Activated CD4-positive, alpha-beta T cell treated with anti-CD3 and anti-CD28 coated beads for 36 hours (primary cell): Measurements from ENCODE around the gene KAT6B. TPM values are rescaled to one million over a fixed set of nuclear protein-coding genes. Genes with fewer than 3 reads are reported as not detected.

Experiments used
- ATAC-seq: fragments of 200-7000 bp; cut with Tn5 transposase; one replicate; pipeline ENCODE4 v1.10.0; 2021; ENCODE audit warnings: mild to moderate bottlenecking, moderate library complexity
- CTCF ChIA-PET: fragments of 350-600 bp; sonication (Branson Sonifier 250); formaldehyde crosslinking; loops from one replicate; lab custom pipeline; 2021; ENCODE audit warnings: antibody characterized with exemption; lab: Charles Lee
- POLR2A ChIA-PET: fragments of 350-600 bp; sonication (Branson Sonifier 250); formaldehyde crosslinking; loops from one replicate; lab custom pipeline; 2021; ENCODE audit warnings: antibody characterized with exemption, inconsistent platforms; lab: Charles Lee
- DNase-seq: peaks from one replicate; pipeline ENCODE4 v3.0.0-alpha.2; 2020
- H3K27ac Mint-ChIP-seq: one replicate; pipeline ENCODE4 v1.8.0; 2021; ENCODE audit warnings: mixed read lengths
- H3K27me3 Mint-ChIP-seq: one replicate; pipeline ENCODE4 v1.8.0; 2021; ENCODE audit warnings: mixed read lengths
- H3K36me3 Mint-ChIP-seq: one replicate; pipeline ENCODE4 v1.8.0; 2021; ENCODE audit warnings: low read depth, mixed read lengths
- H3K4me1 Mint-ChIP-seq: one replicate; pipeline ENCODE4 v1.8.0; 2021; ENCODE audit warnings: mixed read lengths
- H3K4me3 Mint-ChIP-seq: one replicate; pipeline ENCODE4 v1.8.0; 2021; ENCODE audit warnings: mild to moderate bottlenecking, moderate library complexity, mixed read lengths
- H3K9me3 Mint-ChIP-seq: one replicate; pipeline ENCODE4 v1.8.0; 2021; ENCODE audit warnings: low read depth, mixed read lengths
- intact Hi-C, 2 experiments: fragments of 100-400 bp; cut with DNase I in 1 of 2; cut with micrococcal nuclease in 1 of 2; formaldehyde crosslinking; loops; one replicate each; pipeline versions ENCODE4 v1.14.2 to v1.15.1; 2022 to 2024; cut with DNase I, micrococcal nuclease
- total RNA-seq, 2 experiments: library from RNA; stranded (reverse); gene quantifications; one replicate each; pipeline ENCODE4 v1.2.3, GENCODE V29; 2021

The KAT6B gene
- total RNA-seq, 2 experiments from 2014 or later = 20.0 to 20.9 TPM

- Mint-ChIP-seq H3K4me1 (peaks cover 7% of the 10 kb centered on the region), H3K27ac (no peak overlapping the region), H3K36me3 (no peaks in the 10 kb centered on the region), H3K27me3 (no peaks in the 10 kb centered on the region), H3K4me3 (no peak overlapping the region), H3K9me3 (no peaks in the 10 kb centered on the region)
- POLR2A ChIA-PET = interaction anchor here (0.6 kb wide), 1 partner anchor 765 kb away, joined by 3 read pairs; no protein-coding TSS in a partner anchor
- CTCF ChIA-PET = no interaction called here
- no peak for ATAC-seq
- no peak for DNase-seq
- intact Hi-C loops = no loop called here
Measured at GRCh38 chr10:75070476-75070875, 244.1 kb downstream of the KAT6B start.

DNA sequence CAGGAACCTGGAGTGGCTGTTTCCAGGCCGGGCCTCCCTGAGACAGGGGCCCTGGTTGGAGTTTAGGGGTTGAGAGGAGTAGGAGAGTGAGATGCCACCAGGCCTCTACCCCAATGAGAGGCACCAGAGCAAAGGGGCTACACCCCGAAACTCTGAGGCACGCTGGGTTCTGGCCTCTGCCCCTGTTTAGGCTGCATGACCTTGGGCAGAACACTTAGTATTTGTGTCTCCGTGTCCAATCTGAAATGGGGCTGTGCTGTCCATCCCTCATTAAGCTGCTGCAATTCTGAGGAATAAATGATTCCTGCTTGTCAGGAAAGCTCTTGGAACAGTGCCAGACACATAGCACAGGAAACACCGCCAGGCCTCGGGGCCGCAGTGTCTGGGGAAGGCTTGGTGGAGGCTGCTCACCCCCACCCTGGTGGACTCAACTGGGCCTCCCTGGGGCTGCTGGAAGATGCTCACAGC, 244.6 kb downstream of the KAT6B start:
- Mint-ChIP-seq H3K9me3 (no peaks in the 10 kb centered on the region), H3K4me1 (peaks cover 7% of the 10 kb centered on the region), H3K36me3 (no peaks in the 10 kb centered on the region), H3K27me3 (no peaks in the 10 kb centered on the region), H3K4me3 (no peak overlapping the region), H3K27ac (no peak overlapping the region)
- intact Hi-C loops = no loop called here
- ChIA-PET CTCF (no interaction called here), POLR2A (no interaction called here)
- DNase-seq (no peak), ATAC-seq (no peak)

DNA sequence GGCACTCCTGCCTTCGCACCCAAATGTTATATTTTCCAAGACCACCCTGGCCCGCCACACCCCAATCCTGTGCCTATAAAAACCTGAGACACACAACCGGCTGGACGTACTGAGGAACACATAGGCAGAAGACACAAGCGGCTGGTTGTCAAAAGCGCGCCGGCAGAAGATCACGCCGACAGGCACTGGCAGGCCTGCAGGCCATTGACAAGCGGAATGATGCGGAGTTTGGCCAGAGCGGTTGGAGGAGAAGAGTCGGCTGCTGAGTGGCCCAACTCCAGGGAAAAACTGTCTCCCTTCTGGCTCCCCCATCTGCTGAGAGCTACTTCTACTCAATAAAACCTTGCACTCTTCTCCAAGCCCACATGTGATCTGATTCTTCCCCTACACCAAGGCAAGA, 245.4 kb downstream of the KAT6B start:
- peaks cover 7% of the 10 kb centered on the region for H3K4me1 Mint-ChIP-seq

GRCh38 chr10:75072727-75073126, 246.3 kb downstream of the KAT6B start:
- intact Hi-C loops = no loop called here

More for the DNA sequence above, 245.4 kb downstream of the KAT6B start:
- intact Hi-C loops = no loop called here
- no peak overlapping the region for H3K27ac Mint-ChIP-seq
- ATAC-seq (no peak), DNase-seq (no peak)
- no peaks in the 10 kb centered on the region for H3K36me3 Mint-ChIP-seq
- H3K9me3 Mint-ChIP-seq = no peaks in the 10 kb centered on the region
- CTCF ChIA-PET = interaction anchor here (0.7 kb wide), 1 partner anchor 120 kb away, joined by 3 read pairs; no protein-coding TSS in a partner anchor
- H3K4me3 Mint-ChIP-seq = no peak overlapping the region
- POLR2A ChIA-PET = no interaction called here
- H3K27me3 Mint-ChIP-seq = no peaks in the 10 kb centered on the region

GRCh38 chr10:75073442-75073841, 247.0 kb downstream of the KAT6B start:
- Mint-ChIP-seq H3K4me1 (peaks cover 7% of the 10 kb centered on the region), H3K4me3 (no peak overlapping the region)
- intact Hi-C loops = no loop called here

More at GRCh38 chr10:75072727-75073126, 246.3 kb downstream of the KAT6B start:
- peaks cover 7% of the 10 kb centered on the region for H3K4me1 Mint-ChIP-seq
- ChIA-PET POLR2A (no interaction called here), CTCF (no interaction called here)
- H3K27me3 Mint-ChIP-seq = no peaks in the 10 kb centered on the region
- H3K9me3 Mint-ChIP-seq = no peaks in the 10 kb centered on the region
- ATAC-seq = no peak
- no peaks in the 10 kb centered on the region for H3K36me3 Mint-ChIP-seq
- no peak for DNase-seq
- H3K27ac Mint-ChIP-seq = no peak overlapping the region
- no peak overlapping the region for H3K4me3 Mint-ChIP-seq

GRCh38 chr10:75074711-75075445, 248.5 kb downstream of the KAT6B start:
- Mint-ChIP-seq H3K4me1 (peaks cover 7% of the 10 kb centered on the region), H3K27me3 (no peaks in the 10 kb centered on the region), H3K9me3 (no peaks in the 10 kb centered on the region), H3K36me3 (no peaks in the 10 kb centered on the region), H3K4me3 (no peak overlapping the region), H3K27ac (no peak overlapping the region)
- ATAC-seq (no peak), DNase-seq (no peak)
- intact Hi-C loops = no loop called here
- CTCF ChIA-PET = interaction anchor here (0.6 kb wide), 1 partner anchor 472 kb away, joined by 3 read pairs; no protein-coding TSS in a partner anchor
- POLR2A ChIA-PET = interaction anchor here (0.5 kb wide), 1 partner anchor 140 kb away, joined by 3 read pairs; no protein-coding TSS in a partner anchor

More at GRCh38 chr10:75073442-75073841, 247.0 kb downstream of the KAT6B start:
- CTCF ChIA-PET = no interaction called here
- POLR2A ChIA-PET = no interaction called here
- Mint-ChIP-seq H3K36me3 (no peaks in the 10 kb centered on the region), H3K27me3 (no peaks in the 10 kb centered on the region), H3K27ac (no peak overlapping the region), H3K9me3 (no peaks in the 10 kb centered on the region)
- no peak for DNase-seq
- ATAC-seq = no peak

DNA sequence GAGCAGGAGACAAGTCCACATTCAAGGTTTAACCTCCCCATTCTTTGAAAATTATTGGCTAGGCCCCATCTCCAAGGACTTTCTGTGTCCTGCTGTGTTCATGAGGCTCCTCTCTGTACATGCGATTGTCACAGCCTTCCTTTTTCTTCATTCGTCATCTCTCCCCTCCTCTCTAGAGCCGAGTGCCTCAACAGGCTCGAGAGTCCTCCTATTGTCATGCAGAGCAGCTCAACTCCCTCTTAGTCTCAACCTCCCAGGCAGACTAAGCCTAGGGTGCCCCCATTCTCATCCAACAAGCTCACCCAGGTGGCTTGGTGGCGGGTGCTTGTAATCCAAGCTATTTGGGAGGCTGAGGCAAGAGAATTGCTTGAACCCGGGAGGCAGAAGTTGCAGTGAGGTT, 249.9 kb downstream of the KAT6B start:
- intact Hi-C loops = no loop called here
- no peak overlapping the region for H3K27ac Mint-ChIP-seq
- H3K27me3 Mint-ChIP-seq = no peaks in the 10 kb centered on the region
- peaks cover 2% of the 10 kb centered on the region for H3K36me3 Mint-ChIP-seq
- ATAC-seq = no peak
- no peak for DNase-seq
- peaks cover 3% of the 10 kb centered on the region for H3K4me1 Mint-ChIP-seq
- no peak overlapping the region for H3K4me3 Mint-ChIP-seq
- POLR2A ChIA-PET = no interaction called here
- peaks cover 3% of the 10 kb centered on the region for H3K9me3 Mint-ChIP-seq
- CTCF ChIA-PET = no interaction called here

DNA sequence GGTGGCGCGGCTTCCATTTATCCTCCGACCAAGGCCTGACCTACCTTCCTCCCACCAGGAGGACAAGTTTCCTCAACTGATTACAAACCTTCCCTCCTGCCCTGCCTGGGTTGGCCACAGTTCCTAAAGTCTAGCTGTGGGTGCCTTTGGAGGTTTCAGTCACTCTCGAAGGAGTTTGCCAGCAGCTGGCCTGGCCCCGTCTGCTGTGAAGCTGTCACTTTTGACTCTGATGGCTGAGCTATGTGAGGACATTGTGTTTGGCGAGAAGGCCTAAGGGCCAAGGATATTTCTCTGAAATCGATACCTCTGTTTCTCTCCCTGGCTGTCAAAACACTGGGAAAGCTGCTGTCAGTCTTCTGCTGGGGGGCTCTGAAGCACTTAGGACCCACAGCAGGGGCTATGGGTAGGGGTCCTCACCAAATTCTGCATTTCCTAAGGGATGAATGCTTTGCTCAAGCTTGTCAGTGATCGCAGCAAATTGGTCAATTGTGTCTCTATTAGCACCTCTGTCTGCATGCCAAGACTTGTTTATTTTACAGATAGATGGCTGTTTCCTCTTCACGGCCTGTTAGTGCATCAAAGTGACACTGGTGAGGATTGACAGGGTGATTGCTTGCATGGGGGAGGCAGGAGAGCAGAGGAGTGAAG, 253.2 kb downstream of the KAT6B start:
- Mint-ChIP-seq H3K9me3 (peaks cover 6% of the 10 kb centered on the region), H3K27me3 (no peaks in the 10 kb centered on the region), H3K36me3 (peaks cover 4% of the 10 kb centered on the region), H3K4me3 (no peak overlapping the region), H3K4me1 (peaks cover 3% of the 10 kb centered on the region), H3K27ac (no peak overlapping the region)
- ChIA-PET POLR2A (interaction anchor here (0.6 kb wide), 1 partner anchor 30 kb away, joined by 3 read pairs; no protein-coding TSS in a partner anchor), CTCF (interaction anchor here (0.6 to 1.0 kb wide), 3 partner anchors 21 to 715 kb away, joined by 3 to 4 read pairs (median 3); no protein-coding TSS in a partner anchor)
- DNase-seq (no peak), ATAC-seq (no peak)
- intact Hi-C loops = no loop called here

DNA sequence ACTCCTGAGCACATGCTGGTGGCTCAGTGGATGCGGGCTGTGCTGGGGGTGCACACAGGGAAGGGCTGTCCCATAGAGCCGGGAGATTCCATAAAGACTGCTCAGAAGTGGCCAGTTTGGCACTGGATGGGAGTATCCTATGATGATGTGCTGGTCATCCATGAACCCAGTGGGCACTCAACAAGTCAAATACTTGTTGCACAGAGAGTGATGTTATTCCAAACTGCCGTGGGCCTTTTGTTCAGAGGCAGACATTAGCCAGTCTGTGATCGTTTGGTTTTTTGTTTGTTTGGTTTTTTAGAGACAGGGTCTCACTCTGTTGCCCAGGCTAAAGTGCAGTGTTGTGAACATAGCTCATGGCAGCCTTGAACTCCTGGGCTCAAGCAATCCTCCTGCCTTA, 254.2 kb downstream of the KAT6B start:
- Mint-ChIP-seq H3K36me3 (peaks cover 4% of the 10 kb centered on the region), H3K4me3 (no peak overlapping the region), H3K27ac (no peak overlapping the region), H3K4me1 (no peaks in the 10 kb centered on the region), H3K27me3 (no peaks in the 10 kb centered on the region), H3K9me3 (peaks cover 6% of the 10 kb centered on the region)
- CTCF ChIA-PET = interaction anchor here (0.6 to 1.0 kb wide), 2 partner anchors 20 to 716 kb away, joined by 3 to 4 read pairs; no protein-coding TSS in a partner anchor
- POLR2A ChIA-PET = no interaction called here
- ATAC-seq (no peak), DNase-seq (no peak)
- intact Hi-C loops = no loop called here

GRCh38 chr10:75081379-75081778, 255.0 kb downstream of the KAT6B start:
- ChIA-PET POLR2A (no interaction called here), CTCF (interaction anchor here (0.7 kb wide), 1 partner anchor 17 kb away, joined by 3 read pairs; no protein-coding TSS in a partner anchor)
- intact Hi-C loops = no loop called here

More at GRCh38 chr10:75081379-75081778, 255.0 kb downstream of the KAT6B start:
- Mint-ChIP-seq H3K27ac (no peak overlapping the region), H3K4me1 (no peaks in the 10 kb centered on the region), H3K36me3 (peaks cover 4% of the 10 kb centered on the region), H3K4me3 (no peak overlapping the region), H3K27me3 (no peaks in the 10 kb centered on the region), H3K9me3 (peaks cover 6% of the 10 kb centered on the region)
- DNase-seq (no peak), ATAC-seq (no peak)
